Gastroesophageal sphincter (tissue), 3 donors: ENCODE data around the gene CRIP2.

Experiments
- POLR2A ChIP-seq, 2 donors: fragments of 450-650 bp; IDR thresholded peaks; one replicate each; pipeline ENCODE4 v1.6.1; 2017; ENCODE audit warnings: antibody characterized with exemption in 2 of 2, mild to moderate bottlenecking in 2 of 2, moderate library complexity in 1 of 2
- TF ChIP-seq, protein P1 (sequence below), 4 experiments: fragments of 200-600 bp in 2 of 4; fragments of 450-650 bp in 2 of 4; sonication (generic) in 1 of 4; IDR thresholded peaks; one replicate each; pipeline ENCODE4 v1.5.1; 2017 to 2019; ENCODE audit warnings: antibody characterized with exemption in 4 of 4, mild to moderate bottlenecking in 2 of 4, moderate library complexity in 2 of 4

DNA sequence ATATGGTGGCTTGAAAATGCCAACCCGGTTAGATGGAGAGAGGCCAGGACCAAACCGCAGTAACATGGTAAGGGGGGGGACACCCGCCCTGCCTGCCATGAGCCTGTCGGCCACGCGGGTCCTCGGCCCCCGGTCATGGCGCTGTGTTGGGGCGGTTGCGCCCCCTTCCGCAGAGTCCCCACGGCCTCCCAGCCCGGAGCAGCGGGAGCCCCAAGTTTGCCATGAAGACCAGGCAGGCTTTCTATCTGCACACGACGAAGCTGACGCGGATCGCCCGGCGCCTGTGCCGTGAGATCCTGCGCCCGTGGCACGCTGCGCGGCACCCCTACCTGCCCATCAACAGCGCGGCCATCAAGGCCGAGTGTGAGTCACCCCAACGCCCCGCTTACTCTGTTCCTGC, 10.1 kb upstream of the CRIP2 start:
- TF ChIP-seq, protein P1, sequence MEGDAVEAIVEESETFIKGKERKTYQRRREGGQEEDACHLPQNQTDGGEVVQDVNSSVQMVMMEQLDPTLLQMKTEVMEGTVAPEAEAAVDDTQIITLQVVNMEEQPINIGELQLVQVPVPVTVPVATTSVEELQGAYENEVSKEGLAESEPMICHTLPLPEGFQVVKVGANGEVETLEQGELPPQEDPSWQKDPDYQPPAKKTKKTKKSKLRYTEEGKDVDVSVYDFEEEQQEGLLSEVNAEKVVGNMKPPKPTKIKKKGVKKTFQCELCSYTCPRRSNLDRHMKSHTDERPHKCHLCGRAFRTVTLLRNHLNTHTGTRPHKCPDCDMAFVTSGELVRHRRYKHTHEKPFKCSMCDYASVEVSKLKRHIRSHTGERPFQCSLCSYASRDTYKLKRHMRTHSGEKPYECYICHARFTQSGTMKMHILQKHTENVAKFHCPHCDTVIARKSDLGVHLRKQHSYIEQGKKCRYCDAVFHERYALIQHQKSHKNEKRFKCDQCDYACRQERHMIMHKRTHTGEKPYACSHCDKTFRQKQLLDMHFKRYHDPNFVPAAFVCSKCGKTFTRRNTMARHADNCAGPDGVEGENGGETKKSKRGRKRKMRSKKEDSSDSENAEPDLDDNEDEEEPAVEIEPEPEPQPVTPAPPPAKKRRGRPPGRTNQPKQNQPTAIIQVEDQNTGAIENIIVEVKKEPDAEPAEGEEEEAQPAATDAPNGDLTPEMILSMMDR (IDR thresholded peaks at IDR 0.05), result no peak
- no peak for TF ChIP-seq POLR2A (IDR thresholded peaks at IDR 0.05)
